CD4-positive, alpha-beta T cell treated with Interleukin-1 beta for 1 hour (primary cell): ENCODE data around the gene A2M.

Source experiments
- DNase-seq, 2 donors: peaks; one replicate each; pipeline ENCODE4 v3.0.0-alpha.2; 2020 to 2022

The A2M gene

DNA sequence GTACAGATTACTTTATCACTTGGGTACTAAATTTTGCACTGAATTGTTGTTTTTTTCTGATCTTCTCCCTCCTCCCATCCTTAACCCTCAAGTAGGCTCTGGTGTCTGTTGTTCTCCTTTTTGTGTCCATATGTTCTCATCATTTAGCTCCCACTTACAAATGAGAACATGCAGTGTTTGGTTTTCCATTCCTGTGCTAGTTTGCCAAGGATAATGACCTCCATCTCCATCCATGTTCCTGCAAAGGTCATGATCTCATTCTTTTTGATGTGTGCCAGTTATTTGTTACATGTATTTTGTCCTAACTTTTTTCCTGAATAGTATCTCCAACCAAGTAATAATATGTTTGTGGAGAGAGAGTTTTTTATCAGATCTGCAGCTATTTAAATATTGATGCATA, 44.2 kb downstream of the A2M start:
- DNase-seq, result no peak

GRCh38 chr12:9070351-9070750, 45.4 kb downstream of the A2M start:
- DNase-seq, result no peak

GRCh38 chr12:9068600-9068999, 47.1 kb downstream of the A2M start:
- DNase-seq, result no peak

- DNase-seq, result no peak
Measured at GRCh38 chr12:9068086-9068485, 47.6 kb downstream of the A2M start.

- DNase-seq, result no peak
Measured at GRCh38 chr12:9066755-9067423, 48.8 kb downstream of the A2M start.

DNA sequence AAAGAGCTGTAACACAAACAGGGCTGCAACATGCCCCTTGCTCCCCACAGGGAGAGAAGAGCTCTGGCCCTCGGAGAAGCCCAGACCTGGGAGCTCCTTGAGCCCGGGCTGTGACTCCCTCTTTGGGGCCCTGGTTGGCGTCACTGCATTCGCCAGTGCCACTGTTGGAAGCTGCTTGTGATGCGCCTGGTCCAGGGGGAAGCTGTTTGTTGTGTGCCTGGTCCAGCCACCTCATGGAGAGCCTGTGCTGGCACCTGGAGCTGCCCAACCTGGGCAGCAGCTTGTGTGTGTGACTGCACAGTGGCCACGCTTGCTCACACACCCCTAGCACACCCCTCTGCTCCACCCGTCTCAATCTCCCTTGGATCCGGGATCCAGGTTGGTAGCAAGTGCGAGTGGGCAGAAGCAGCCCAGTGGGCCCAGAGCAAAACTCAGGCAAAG, 49.5 kb downstream of the A2M start:
- DNase-seq, result no peak

DNA sequence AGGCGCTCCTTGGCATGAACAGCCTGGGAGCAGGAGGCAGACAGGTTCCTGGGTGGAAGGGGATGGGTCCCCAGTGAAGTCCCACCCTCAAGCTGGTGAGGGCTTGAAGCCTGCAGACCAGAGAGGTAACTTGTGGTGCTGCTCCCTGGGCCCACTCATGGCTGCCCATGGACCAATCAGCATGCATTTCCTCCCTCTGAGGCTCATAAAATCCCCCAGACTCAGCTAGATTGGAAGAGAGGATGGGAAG, 50.2 kb downstream of the A2M start:
- no peak for DNase-seq

- DNase-seq, result no peak
Measured at GRCh38 chr12:9064815-9065606, 50.7 kb downstream of the A2M start.

DNA sequence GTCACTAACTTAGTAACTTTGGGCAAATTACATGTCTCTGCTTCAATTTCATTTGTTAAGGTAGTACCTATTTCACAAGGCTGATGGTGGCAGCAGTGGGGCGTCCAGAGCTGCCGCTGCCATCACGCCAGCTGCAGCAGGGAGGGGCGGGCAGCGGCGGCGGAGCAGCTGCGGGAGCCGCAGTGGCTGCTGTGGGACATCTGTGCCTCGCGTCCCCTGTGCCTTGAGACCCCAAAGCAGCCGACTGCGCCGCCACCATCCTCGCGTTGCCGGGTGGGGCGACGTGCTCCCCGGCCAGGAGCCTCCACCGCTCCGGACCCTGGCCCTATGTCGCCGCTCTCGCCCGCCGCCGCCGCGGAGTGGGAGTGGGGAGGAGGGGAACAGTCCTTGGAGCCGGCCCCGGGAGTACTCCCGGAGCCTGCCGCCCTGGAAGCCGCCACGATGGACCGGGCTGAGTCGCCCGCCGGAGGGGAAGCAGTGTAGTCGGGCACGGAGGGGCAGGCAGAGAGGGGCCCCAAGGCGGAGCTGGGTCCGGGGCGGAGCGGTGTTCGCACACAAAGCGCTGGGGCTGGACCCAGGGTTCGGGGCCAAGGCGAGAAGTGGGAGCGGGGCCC, 51.4 kb downstream of the A2M start:
- peak; percentile 57 to 61 for DNase-seq

DNA sequence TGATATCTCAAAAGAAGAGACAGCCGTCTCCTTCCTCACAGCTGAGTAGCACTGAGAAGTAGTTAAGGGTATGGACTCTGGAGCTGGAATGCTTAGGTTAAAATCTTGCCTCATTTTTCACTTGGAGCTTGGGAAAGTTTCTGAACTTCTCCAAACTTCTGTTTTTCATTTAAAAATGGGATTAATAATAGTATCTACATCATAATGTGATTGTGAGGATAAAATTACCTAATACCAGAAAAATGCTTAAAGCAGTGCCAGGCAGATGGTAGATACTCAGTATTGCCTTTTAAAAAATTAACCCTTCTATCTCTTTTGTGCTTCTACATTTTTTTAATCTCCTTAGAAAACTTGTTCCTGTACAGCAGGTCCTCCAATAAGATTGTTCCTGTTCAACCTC, 63.1 kb downstream of the A2M start:
- DNase-seq, result no peak

DNA sequence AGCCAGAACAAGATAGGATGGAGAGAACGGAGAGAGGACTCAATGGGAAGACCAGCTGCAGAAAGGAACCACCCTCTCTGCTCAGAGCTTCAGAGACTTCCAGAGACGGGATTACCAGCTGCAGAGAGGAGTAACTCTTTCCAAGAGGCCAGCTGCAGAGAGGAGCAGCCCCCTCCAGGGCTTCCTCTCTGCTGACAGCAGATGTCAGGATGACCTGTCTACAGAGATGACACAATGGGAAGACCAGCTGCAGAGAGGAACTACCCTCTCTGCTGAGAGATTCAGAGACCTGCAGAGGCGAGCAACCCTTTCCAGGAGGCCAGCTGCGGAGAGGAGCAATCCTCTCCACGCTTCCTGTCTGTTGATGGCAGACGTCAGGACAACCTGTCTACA, 64.6 kb downstream of the A2M start:
- DNase-seq, result no peak

DNA sequence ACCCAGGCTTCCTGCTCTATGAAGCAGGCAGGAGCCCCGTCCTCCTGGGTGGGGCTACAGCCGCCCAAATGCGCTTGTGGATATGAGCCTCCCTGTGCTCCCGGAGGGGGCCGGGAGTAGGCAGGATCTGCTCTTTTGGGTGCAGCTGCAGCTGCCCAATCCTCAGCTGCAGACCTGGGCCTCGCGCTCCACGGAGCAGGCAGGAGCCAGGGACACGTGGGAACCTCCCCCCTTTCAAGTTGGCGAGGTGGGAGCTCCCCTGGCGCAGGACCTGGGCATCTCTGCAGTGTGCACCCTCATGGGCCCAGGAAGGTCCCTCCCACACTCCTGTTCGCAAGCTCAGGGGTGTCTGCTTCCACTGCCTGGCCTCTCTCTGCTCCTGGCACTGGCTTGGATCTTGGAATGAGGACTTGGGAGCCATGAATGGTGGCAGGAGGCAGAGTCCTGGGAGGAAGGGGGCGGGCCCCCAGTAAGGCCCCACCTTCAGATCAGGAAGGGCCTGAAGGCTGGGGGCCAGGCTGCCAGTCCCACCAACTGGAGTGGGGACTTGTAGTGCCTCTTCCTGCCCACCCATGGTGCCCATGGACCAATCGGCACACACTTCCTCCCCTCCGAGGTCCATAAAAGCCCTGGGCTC, 65.1 kb downstream of the A2M start:
- no peak for DNase-seq

DNA sequence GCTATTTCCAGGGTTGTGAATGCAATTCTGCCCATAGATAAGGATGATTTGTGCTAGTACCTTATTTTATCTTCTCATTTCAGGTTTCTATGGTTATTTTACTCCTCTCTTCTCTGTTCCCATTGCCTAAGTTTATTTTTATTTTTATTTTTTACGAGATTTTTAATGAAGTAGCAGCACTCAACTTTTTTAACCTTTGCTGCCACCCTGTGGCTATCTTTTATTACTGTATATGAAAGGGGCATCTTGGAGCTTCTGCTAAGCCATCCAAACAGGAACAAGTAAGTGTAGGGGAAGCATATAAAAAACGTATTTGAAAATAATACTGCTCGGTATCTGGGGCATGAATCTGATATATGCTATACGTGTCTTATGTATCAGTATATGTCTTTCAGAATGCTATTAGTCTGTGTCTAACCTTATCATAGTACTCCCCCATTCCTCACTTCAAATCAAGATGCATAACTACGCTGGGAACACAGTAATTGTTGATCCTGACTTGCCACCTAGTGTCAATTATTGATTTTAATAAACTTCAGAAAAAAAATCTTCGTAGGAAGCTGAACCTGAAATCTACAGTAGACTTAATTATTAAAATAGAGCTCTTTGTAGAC, 66.1 kb downstream of the A2M start:
- DNase-seq, result peak; percentile 27 to 69

DNA sequence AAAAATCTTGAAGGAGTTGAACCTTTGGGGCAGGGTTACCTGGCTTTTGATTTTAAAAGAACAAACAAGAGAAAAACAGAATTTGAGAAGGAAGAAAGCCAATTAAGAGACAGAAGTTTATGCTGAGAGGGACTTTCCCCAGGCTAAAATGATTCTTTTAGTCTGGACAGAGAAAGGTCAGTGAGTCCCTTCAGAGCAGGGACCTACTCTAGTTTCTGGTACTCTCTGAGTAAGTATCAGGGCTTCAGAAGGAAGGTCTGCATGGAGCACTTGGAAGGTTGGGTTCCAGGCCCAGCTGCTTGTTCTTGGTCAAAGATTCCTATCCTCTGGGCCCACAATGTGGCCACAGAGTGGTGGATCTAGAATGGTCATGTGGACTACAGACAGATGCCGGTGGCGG, 66.8 kb downstream of the A2M start:
- no peak for DNase-seq

DNA sequence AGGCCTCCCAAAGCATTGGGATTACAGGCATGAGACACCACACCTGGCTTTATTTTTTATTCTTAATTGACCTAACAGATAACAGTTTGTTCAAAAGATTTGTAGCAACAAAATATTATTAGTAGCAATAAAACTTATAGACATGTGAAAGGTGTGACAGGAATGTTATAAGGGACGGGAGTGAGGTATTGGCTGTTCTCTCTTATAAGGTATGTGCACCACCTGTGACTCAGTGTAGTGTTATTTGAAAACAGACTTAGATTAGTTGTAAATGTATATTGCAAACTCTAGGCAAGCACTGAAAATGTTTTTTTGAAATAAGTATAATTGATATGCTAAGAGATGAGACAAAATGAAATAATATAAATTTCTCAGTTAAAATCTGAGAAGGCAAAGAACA, 68.6 kb downstream of the A2M start:
- DNase-seq, result no peak

- DNase-seq, result no peak
Measured at GRCh38 chr12:9043766-9044165, 72.0 kb downstream of the A2M start.

DNA sequence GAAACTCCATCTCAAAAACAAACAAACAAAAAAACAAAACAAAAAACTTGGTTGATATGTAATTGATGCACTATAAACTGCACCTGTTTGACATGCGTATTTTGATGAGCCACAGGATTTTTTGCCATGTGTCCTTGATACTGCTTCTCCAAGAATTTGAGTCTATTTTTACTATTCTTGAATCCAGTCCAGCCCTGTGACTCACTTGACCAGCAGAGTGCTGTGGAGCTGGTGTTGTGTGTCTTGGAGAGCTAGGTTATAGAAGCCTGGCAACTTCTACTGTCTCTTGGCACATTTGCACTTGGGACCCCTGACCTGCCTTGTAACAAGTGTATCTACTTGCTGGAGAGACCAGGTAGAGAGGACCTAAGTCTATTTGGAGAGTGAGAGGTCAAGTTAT, 74.4 kb downstream of the A2M start:
- no peak for DNase-seq

DNA sequence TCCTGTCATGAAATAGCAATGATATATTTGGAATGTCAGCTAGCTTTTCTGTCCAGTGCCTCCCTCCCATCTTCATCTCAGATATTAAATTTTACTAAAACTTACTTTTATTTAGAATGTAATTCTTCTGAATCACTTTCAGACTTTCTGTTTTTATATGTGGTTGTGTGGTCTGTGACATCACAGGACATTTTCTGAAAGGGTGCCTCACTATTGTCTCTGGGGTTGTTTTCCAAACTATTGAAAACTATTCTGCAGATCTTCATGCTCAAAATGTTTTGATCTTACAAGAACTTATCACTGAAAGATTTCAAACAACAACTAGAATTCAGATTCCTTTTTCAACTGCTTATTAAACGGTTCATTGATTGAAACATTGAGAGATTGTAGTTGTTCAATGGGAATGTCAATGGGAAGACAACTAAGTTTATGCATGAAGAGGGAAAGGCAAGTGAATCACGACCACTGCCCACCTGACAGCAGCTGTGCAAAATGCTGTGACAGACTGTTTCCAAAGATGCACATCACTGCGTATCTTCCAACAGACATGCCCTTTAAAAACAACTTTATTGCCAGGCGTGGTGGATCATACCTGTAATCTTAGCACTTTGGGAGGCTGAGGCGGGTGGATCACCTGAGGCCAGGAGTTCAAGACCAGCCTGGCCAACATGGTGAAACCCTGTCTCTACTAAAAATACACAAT, 75.1 kb downstream of the A2M start:
- DNase-seq, result peak in 1 of 2 donors; percentile 37

GRCh38 chr12:9039397-9039977, 76.2 kb downstream of the A2M start:
- peak; percentile 25 to 79 for DNase-seq

GRCh38 chr12:9037431-9037830, 78.3 kb downstream of the A2M start:
- no peak for DNase-seq

DNA sequence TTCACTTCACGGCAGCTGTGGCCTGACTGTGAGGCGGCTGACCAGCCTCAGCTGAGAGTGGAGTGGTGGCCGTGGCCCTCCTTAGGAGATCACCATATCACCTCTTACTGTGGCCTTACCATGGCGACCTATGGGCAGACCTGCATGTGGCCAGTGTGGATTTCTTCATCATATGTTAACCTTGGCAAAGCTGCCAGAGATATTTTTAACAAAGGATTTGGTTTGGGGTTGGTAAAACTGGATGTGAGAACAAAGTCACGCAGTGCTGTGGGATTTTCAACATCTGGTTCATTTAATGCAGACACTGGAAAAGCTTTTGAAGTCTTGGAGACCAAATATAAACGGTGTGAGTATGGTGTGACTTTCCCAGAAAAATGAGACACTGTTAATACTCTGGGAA, 79.5 kb downstream of the A2M start:
- no peak for DNase-seq

GRCh38 chr12:9034095-9034494, 81.6 kb downstream of the A2M start:
- DNase-seq, result no peak
